ENCODE measurements around the gene EIF4ENIF1. TPM values are rescaled to one million over a fixed set of nuclear protein-coding genes. Genes with fewer than 3 reads are reported as not detected.

The EIF4ENIF1 gene
- total and polyA plus RNA-seq, 2 experiments from 2014 or later, result 10.8 to 13.4 TPM

GRCh38 chr22:31492151-31492550, 2.5 kb upstream of the EIF4ENIF1 start (continued):
- no peak for TF ChIP-seq ZNF462 (CRISPR knock-in tag; IDR thresholded peaks at IDR 0.05)

GRCh38 chr22:31491218-31491962, 1.7 kb upstream of the EIF4ENIF1 start:
- H3K27ac Mint-ChIP-seq, result no peak overlapping the region
- Histone ChIP-seq H3K27me3 (ENCODE audit: insufficient read depth) (no peaks in the 10 kb centered on the region), H3K27ac (ENCODE audit: low read depth) (peak overlapping the region; percentile 78; the same call in 1 of the 2 replicates), H3F3A (replicated peaks; ENCODE audit: low read depth) (peaks cover 20% of the 10 kb centered on the region), H4K20me1 (replicated peaks; ENCODE audit: insufficient read depth) (peaks cover 7% of the 10 kb centered on the region; the same call in 1 of the 2 replicates), H2AFZ (no peak overlapping the region), H3K4me2 (peak overlapping the region; percentile 80), H3K36me3 (ENCODE audit: insufficient read depth) (no peaks in the 10 kb centered on the region; the same call in 1 of the 2 replicates), H3K79me2 (replicated peaks; ENCODE audit: insufficient read depth) (peaks cover 20% of the 10 kb centered on the region), H3K9me2 (ENCODE audit: insufficient read depth) (no peaks in the 10 kb centered on the region), H3K4me3 (peak overlapping the region; percentile 97), H3K4me1 (ENCODE audit: insufficient read depth) (peaks cover 41% of the 10 kb centered on the region)
- no peaks in the 10 kb centered on the region for H3K9me3 Mint-ChIP-seq
- H3K36me3 Mint-ChIP-seq (ENCODE audit: low read depth), result peaks cover 20% of the 10 kb centered on the region
- H3K27me3 Mint-ChIP-seq (ENCODE audit: insufficient read depth, low read depth, poor library complexity), result peaks cover 7% of the 10 kb centered on the region
- ATAC-seq (peak; percentile 42), DNase-seq (ENCODE audit: low spot score) (peak; percentile 52)
- peaks cover 25% of the 10 kb centered on the region for H3K4me1 Mint-ChIP-seq
- H3K4me3 Mint-ChIP-seq, result peak overlapping the region; percentile 86
- TF ChIP-seq POLR2AphosphoS5 (IDR thresholded peaks at IDR 0.05; ENCODE audit: low read depth) (no peak), EZH2phosphoT487 (IDR thresholded peaks at IDR 0.05; ENCODE audit: unreplicated experiment) (no peak), NANOG (IDR thresholded peaks at IDR 0.05; ENCODE audit: borderline replicate concordance) (no peak), ZNF114 (CRISPR knock-in tag; IDR thresholded peaks at IDR 0.05) (no peak), CTCF (conservative IDR thresholded peaks at IDR 0.05; ENCODE audit: low read depth in 2 of 2) (no peak), ZNF462 (CRISPR knock-in tag; IDR thresholded peaks at IDR 0.05) (no peak)
